Adrenal gland (tissue), 5 donors: ENCODE results near the gene GRPEL2.

ENCODE experiments used
- POLR2A ChIP-seq, 2 donors: fragments of 450-650 bp; IDR thresholded peaks; one replicate each; pipeline ENCODE4 v1.6.1; 2017; ENCODE audit warnings: antibody characterized with exemption in 2 of 2, mild to moderate bottlenecking in 2 of 2, moderate library complexity in 1 of 2
- TF ChIP-seq, protein P1 (sequence below), 6 experiments: fragments of 450-650 bp in 4 of 6; fragments of 200-600 bp in 2 of 6; sonication (generic) in 1 of 6; IDR thresholded peaks; 1 replicate in 5 of 6; 2 replicates in 1 of 6; pipeline versions ENCODE4 v1.5.1 to v1.8.0; 2016 to 2021; ENCODE audit warnings: antibody characterized with exemption in 6 of 6, mild to moderate bottlenecking in 2 of 6, moderate library complexity in 1 of 6
- donor health status: DM: no; HTN: no; CAD: no.

DNA sequence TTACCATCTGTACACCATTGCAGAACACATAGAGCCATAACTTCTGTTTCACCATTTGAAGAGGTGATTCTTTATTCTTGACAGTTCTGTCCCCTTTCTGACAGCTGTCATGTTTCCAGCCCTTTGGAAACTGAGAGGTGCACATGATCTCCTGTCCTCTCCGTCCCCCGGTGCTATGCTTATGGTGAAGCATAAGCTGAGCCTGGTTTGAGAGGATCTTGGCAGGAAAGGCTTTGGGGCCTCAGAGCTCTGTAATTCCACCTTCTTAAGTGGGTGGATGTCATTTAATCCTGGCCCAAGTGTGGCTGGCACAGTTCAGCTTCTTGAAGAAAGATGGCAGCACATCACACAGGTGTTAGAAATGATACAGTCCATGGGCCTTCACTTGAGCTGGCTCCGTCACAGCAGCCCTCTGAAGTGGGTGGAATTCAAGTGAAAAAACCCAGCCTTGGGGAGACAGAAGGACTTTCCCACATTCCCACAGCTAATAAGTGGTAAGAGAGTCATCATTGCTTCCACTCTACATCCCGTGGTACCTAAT, 30.7 kb upstream of the GRPEL2 start:
- TF ChIP-seq, protein P1, sequence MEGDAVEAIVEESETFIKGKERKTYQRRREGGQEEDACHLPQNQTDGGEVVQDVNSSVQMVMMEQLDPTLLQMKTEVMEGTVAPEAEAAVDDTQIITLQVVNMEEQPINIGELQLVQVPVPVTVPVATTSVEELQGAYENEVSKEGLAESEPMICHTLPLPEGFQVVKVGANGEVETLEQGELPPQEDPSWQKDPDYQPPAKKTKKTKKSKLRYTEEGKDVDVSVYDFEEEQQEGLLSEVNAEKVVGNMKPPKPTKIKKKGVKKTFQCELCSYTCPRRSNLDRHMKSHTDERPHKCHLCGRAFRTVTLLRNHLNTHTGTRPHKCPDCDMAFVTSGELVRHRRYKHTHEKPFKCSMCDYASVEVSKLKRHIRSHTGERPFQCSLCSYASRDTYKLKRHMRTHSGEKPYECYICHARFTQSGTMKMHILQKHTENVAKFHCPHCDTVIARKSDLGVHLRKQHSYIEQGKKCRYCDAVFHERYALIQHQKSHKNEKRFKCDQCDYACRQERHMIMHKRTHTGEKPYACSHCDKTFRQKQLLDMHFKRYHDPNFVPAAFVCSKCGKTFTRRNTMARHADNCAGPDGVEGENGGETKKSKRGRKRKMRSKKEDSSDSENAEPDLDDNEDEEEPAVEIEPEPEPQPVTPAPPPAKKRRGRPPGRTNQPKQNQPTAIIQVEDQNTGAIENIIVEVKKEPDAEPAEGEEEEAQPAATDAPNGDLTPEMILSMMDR (IDR thresholded peaks at IDR 0.05) = no peak
- no peak for TF ChIP-seq POLR2A (IDR thresholded peaks at IDR 0.05)
